ENCODE measurements around the gene TRNAU1AP.
A peak's percentile ranks its signal among the peaks of the same experiment; 100 is the strongest.
"Not testable (repeated sequence)": the region's sequence is repeated elsewhere in the genome, so short reads cannot be mapped to it uniquely, and the experiment has no call there.

TRNAU1AP gene

GRCh38 chr1:28595412-28596191 lies 42.7 kb downstream of the TRNAU1AP start:
- no CpG with 5 or more reads among the region's 10 CpGs for WGBS (ENCODE audit: extremely low coverage, insufficient coverage, insufficient read length)
- no peak overlapping the region for H2AFZ ChIP-seq (ENCODE audit: insufficient read depth, low read length, poor library complexity)
- no peak for DNase-seq
- no peak overlapping the region for H3K4ac ChIP-seq (ENCODE audit: low read depth, low read length)
- H3K9ac ChIP-seq (ENCODE audit: low read length) = no peak overlapping the region
- H2BK120ac ChIP-seq (ENCODE audit: insufficient read depth, low read length, poor library complexity) = no peak overlapping the region
- H2BK12ac ChIP-seq (ENCODE audit: low read length) = no peak overlapping the region
- no peak overlapping the region for H3K4me2 ChIP-seq (ENCODE audit: low read length)
- H3K4me1 ChIP-seq (ENCODE audit: control insufficient read depth in 1 of 2, insufficient read depth in 2 of 2, low read length in 2 of 2) = peaks cover 10 to 13% of the 10 kb centered on the region in 2 experiments
- no peak overlapping the region for H3K4me3 ChIP-seq (ENCODE audit: low read depth, low read length)
- peaks cover 5% of the 10 kb centered on the region for H3K79me2 ChIP-seq (ENCODE audit: control insufficient read depth, insufficient read depth, low read length, poor library complexity)
- H3K27me3 ChIP-seq (ENCODE audit: insufficient read depth, low read length) = no peaks in the 10 kb centered on the region
- no peak overlapping the region for H2BK5ac ChIP-seq (ENCODE audit: low read depth, low read length, poor library complexity)
- peaks cover 10% of the 10 kb centered on the region for H3K79me1 ChIP-seq (ENCODE audit: low read length)
- H3K18ac ChIP-seq (ENCODE audit: low read length) = no peak overlapping the region
- no peaks in the 10 kb centered on the region for H3K9me3 ChIP-seq (ENCODE audit: insufficient read depth, low read depth, low read length)
- no peak overlapping the region for H2AK5ac ChIP-seq (ENCODE audit: low read length)
- no peak overlapping the region for H4K8ac ChIP-seq (ENCODE audit: low read depth, low read length)
- H3K27ac ChIP-seq (ENCODE audit: low read depth, low read length) = no peak overlapping the region
- no peaks in the 10 kb centered on the region for H3K36me3 ChIP-seq (ENCODE audit: control insufficient read depth in 1 of 2, insufficient read depth in 2 of 2, low read length in 2 of 2)
- no peak overlapping the region for H3K14ac ChIP-seq (ENCODE audit: low read length)
- no peak overlapping the region for H4K12ac ChIP-seq (ENCODE audit: low read depth, low read length)
- no peak overlapping the region for H4K91ac ChIP-seq (ENCODE audit: low read depth, low read length)
- no peak overlapping the region for H3K23ac ChIP-seq (ENCODE audit: low read length)

GRCh38 chr1:28596276-28596675 lies 43.4 kb downstream of the TRNAU1AP start:
- not testable (repeated sequence) for H3K9ac ChIP-seq (ENCODE audit: low read length); H3K36me3 ChIP-seq (ENCODE audit: control insufficient read depth in 1 of 2, insufficient read depth in 2 of 2, low read length in 2 of 2); H2BK120ac ChIP-seq (ENCODE audit: insufficient read depth, low read length, poor library complexity); H3K27me3 ChIP-seq (ENCODE audit: insufficient read depth, low read length); H3K4me3 ChIP-seq (ENCODE audit: low read depth, low read length); H2AFZ ChIP-seq (ENCODE audit: insufficient read depth, low read length, poor library complexity); H3K4me2 ChIP-seq (ENCODE audit: low read length); H4K8ac ChIP-seq (ENCODE audit: low read depth, low read length); H3K27ac ChIP-seq (ENCODE audit: low read depth, low read length); H4K12ac ChIP-seq (ENCODE audit: low read depth, low read length); H2BK12ac ChIP-seq (ENCODE audit: low read length); H4K91ac ChIP-seq (ENCODE audit: low read depth, low read length); H3K23ac ChIP-seq (ENCODE audit: low read length); H3K14ac ChIP-seq (ENCODE audit: low read length); H2AK5ac ChIP-seq (ENCODE audit: low read length); DNase-seq; H2BK5ac ChIP-seq (ENCODE audit: low read depth, low read length, poor library complexity); H3K79me2 ChIP-seq (ENCODE audit: control insufficient read depth, insufficient read depth, low read length, poor library complexity); H3K4ac ChIP-seq (ENCODE audit: low read depth, low read length); H3K18ac ChIP-seq (ENCODE audit: low read length); H3K9me3 ChIP-seq (ENCODE audit: insufficient read depth, low read depth, low read length)
- peaks cover 11 to 13% of the 10 kb centered on the region in 2 experiments for H3K4me1 ChIP-seq (ENCODE audit: control insufficient read depth in 1 of 2, insufficient read depth in 2 of 2, low read length in 2 of 2)
- H3K79me1 ChIP-seq (ENCODE audit: low read length) = peaks cover 11% of the 10 kb centered on the region
- no CpG with 5 or more reads among the region's 11 CpGs for WGBS (ENCODE audit: extremely low coverage, insufficient coverage, insufficient read length)

GRCh38 chr1:28601696-28602095 lies 48.8 kb downstream of the TRNAU1AP start:
- no peak overlapping the region for H4K91ac ChIP-seq (ENCODE audit: low read depth, low read length)
- DNase-seq = peak; percentile 22 to 53
- H3K79me2 ChIP-seq (ENCODE audit: control insufficient read depth, insufficient read depth, low read length, poor library complexity) = no peaks in the 10 kb centered on the region
- H3K27me3 ChIP-seq (ENCODE audit: insufficient read depth, low read length) = no peaks in the 10 kb centered on the region
- H2AK5ac ChIP-seq (ENCODE audit: low read length) = no peak overlapping the region
- H3K4me3 ChIP-seq (ENCODE audit: low read depth, low read length) = no peak overlapping the region
- no peak overlapping the region for H3K4ac ChIP-seq (ENCODE audit: low read depth, low read length)
- H3K14ac ChIP-seq (ENCODE audit: low read length) = no peak overlapping the region
- H3K27ac ChIP-seq (ENCODE audit: low read depth, low read length) = no peak overlapping the region
- H3K9ac ChIP-seq (ENCODE audit: low read length) = no peak overlapping the region
- no peak overlapping the region for H3K4me2 ChIP-seq (ENCODE audit: low read length)
- H2BK120ac ChIP-seq (ENCODE audit: insufficient read depth, low read length, poor library complexity) = peak overlapping the region; percentile 24
- H3K36me3 ChIP-seq (ENCODE audit: control insufficient read depth in 1 of 2, insufficient read depth in 2 of 2, low read length in 2 of 2) = peaks cover 9 to 10% of the 10 kb centered on the region in 2 experiments
- no peak overlapping the region for H2AFZ ChIP-seq (ENCODE audit: insufficient read depth, low read length, poor library complexity)
- H3K4me1 ChIP-seq (ENCODE audit: control insufficient read depth in 1 of 2, insufficient read depth in 2 of 2, low read length in 2 of 2) = peaks cover 27 to 28% of the 10 kb centered on the region in 2 experiments
- no peak overlapping the region for H4K8ac ChIP-seq (ENCODE audit: low read depth, low read length)
- H3K79me1 ChIP-seq (ENCODE audit: low read length) = peaks cover 7% of the 10 kb centered on the region
- H2BK12ac ChIP-seq (ENCODE audit: low read length) = peak overlapping the region; percentile 25
- WGBS (ENCODE audit: extremely low coverage, insufficient coverage, insufficient read length) = no CpG with 5 or more reads among the region's 3 CpGs
- no peak overlapping the region for H3K23ac ChIP-seq (ENCODE audit: low read length)
- no peak overlapping the region for H3K18ac ChIP-seq (ENCODE audit: low read length)
- H2BK5ac ChIP-seq (ENCODE audit: low read depth, low read length, poor library complexity) = no peak overlapping the region
- H3K9me3 ChIP-seq (ENCODE audit: insufficient read depth, low read depth, low read length) = no peaks in the 10 kb centered on the region
- H4K12ac ChIP-seq (ENCODE audit: low read depth, low read length) = no peak overlapping the region

- H3K79me1 ChIP-seq (ENCODE audit: low read length) = peaks cover 7% of the 10 kb centered on the region
- peak overlapping the region; percentile 61 for H2BK120ac ChIP-seq (ENCODE audit: insufficient read depth, low read length, poor library complexity)
- no peaks in the 10 kb centered on the region for H3K9me3 ChIP-seq (ENCODE audit: insufficient read depth, low read depth, low read length)
- no peaks in the 10 kb centered on the region for H3K79me2 ChIP-seq (ENCODE audit: control insufficient read depth, insufficient read depth, low read length, poor library complexity)
- no peak overlapping the region for H4K12ac ChIP-seq (ENCODE audit: low read depth, low read length)
- H2BK5ac ChIP-seq (ENCODE audit: low read depth, low read length, poor library complexity) = no peak overlapping the region
- peak overlapping the region; percentile 23 for H4K91ac ChIP-seq (ENCODE audit: low read depth, low read length)
- no peak overlapping the region for H4K8ac ChIP-seq (ENCODE audit: low read depth, low read length)
- no peak overlapping the region for H3K27ac ChIP-seq (ENCODE audit: low read depth, low read length)
- H3K4me2 ChIP-seq (ENCODE audit: low read length) = no peak overlapping the region
- DNase-seq = peak; percentile 62 to 93
- H2BK12ac ChIP-seq (ENCODE audit: low read length) = peak overlapping the region; percentile 62
- no peak overlapping the region for H3K9ac ChIP-seq (ENCODE audit: low read length)
- H3K4me1 ChIP-seq (ENCODE audit: control insufficient read depth in 1 of 2, insufficient read depth in 2 of 2, low read length in 2 of 2) = peaks cover 27 to 28% of the 10 kb centered on the region in 2 experiments
- H3K4me3 ChIP-seq (ENCODE audit: low read depth, low read length) = no peak overlapping the region
- no peak overlapping the region for H3K4ac ChIP-seq (ENCODE audit: low read depth, low read length)
- no CpG with 5 or more reads among the region's 15 CpGs for WGBS (ENCODE audit: extremely low coverage, insufficient coverage, insufficient read length)
- H3K36me3 ChIP-seq (ENCODE audit: control insufficient read depth in 1 of 2, insufficient read depth in 2 of 2, low read length in 2 of 2) = peaks cover 13% of the 10 kb centered on the region in 2 experiments
- no peak overlapping the region for H3K18ac ChIP-seq (ENCODE audit: low read length)
- no peaks in the 10 kb centered on the region for H3K27me3 ChIP-seq (ENCODE audit: insufficient read depth, low read length)
- H2AK5ac ChIP-seq (ENCODE audit: low read length) = no peak overlapping the region
- H3K23ac ChIP-seq (ENCODE audit: low read length) = no peak overlapping the region
- no peak overlapping the region for H3K14ac ChIP-seq (ENCODE audit: low read length)
- no peak overlapping the region for H2AFZ ChIP-seq (ENCODE audit: insufficient read depth, low read length, poor library complexity)
These were observed 49.9 kb downstream of the TRNAU1AP start for GRCh38 chr1:28602536-28603439.

All from trophoblast cell (in vitro differentiated cells and primary cell).